OCI-LY1 (cell line): ENCODE measurements around the gene GALNT5.

Source experiments
- H2AFZ ChIP-seq: fragments of 200-600 bp; sonication (generic), shearing (Covaris generic); 2 replicates; pipeline ENCODE4 v1.6.0; 2014; ENCODE audit warnings: antibody characterized with exemption, mild to moderate bottlenecking, low read length
- H3F3A ChIP-seq: fragments of 200-600 bp; sonication (generic), shearing (Covaris generic); 2 replicates; pipeline ENCODE4 v1.6.0; 2014; ENCODE audit warnings: mild to moderate bottlenecking, antibody characterized with exemption, low read length, moderate library complexity; ENCODE audit not compliant: insufficient read depth
- H3K27ac ChIP-seq: fragments of 200-600 bp; sonication (generic); 2 replicates; pipeline ENCODE4 v1.5.1; 2014; ENCODE audit warnings: low read length, mixed run types, mild to moderate bottlenecking, low read depth; ENCODE audit not compliant: poor library complexity, severe bottlenecking
- H3K27me3 ChIP-seq: fragments of 200-600 bp; sonication (generic); 2 replicates; pipeline ENCODE4 v1.6.0; 2014; ENCODE audit warnings: antibody characterized with exemption, mild to moderate bottlenecking, low read length, moderate library complexity; ENCODE audit not compliant: insufficient read depth
- H3K36me3 ChIP-seq: fragments of 200-600 bp; sonication (generic); 2 replicates; pipeline ENCODE4 v1.6.1; 2014; ENCODE audit warnings: mild to moderate bottlenecking, antibody characterized with exemption, low read length, moderate library complexity, mixed read lengths; ENCODE audit not compliant: insufficient read depth
- H3K4me1 ChIP-seq: fragments of 200-600 bp; sonication (generic); 2 replicates; pipeline ENCODE4 v1.5.1; 2014; ENCODE audit warnings: mild to moderate bottlenecking, low read length, moderate library complexity; ENCODE audit not compliant: insufficient read depth, severe bottlenecking
- H3K4me2 ChIP-seq: fragments of 200-600 bp; sonication (generic), shearing (Covaris generic); 2 replicates; pipeline ENCODE4 v1.6.1; 2014; ENCODE audit warnings: low read length
- H3K4me3 ChIP-seq: fragments of 200-600 bp; sonication (generic); 2 replicates; pipeline ENCODE4 v1.5.1; 2014; ENCODE audit warnings: low read length, low read depth, mild to moderate bottlenecking, mixed read lengths; ENCODE audit not compliant: poor library complexity, severe bottlenecking
- H3K79me2 ChIP-seq: fragments of 200-600 bp; shearing (Covaris generic); 2 replicates; pipeline ENCODE4 v1.6.1; 2016; ENCODE audit warnings: mixed run types, low read length, mixed read lengths; ENCODE audit not compliant: insufficient read depth
- H3K9ac ChIP-seq: fragments of 200-600 bp; sonication (generic), shearing (Covaris generic); 2 replicates; pipeline ENCODE4 v1.6.1; 2014; ENCODE audit warnings: mild to moderate bottlenecking, low read length, mixed read lengths
- H3K9me2 ChIP-seq: fragments of 200-600 bp; sonication (generic), shearing (Covaris generic); 2 replicates; pipeline ENCODE4 v1.6.1; 2014; ENCODE audit warnings: low read depth, mild to moderate bottlenecking, low read length, mixed read lengths
- H3K9me3 ChIP-seq: fragments of 200-600 bp; shearing (Covaris generic); 2 replicates; pipeline ENCODE4 v1.6.1; 2014; ENCODE audit warnings: low read length, mixed read lengths
- H4K20me1 ChIP-seq: fragments of 200-600 bp; sonication (generic), shearing (Covaris generic); 2 replicates; pipeline ENCODE4 v1.6.0; 2016; ENCODE audit warnings: mild to moderate bottlenecking, low read length; ENCODE audit not compliant: insufficient read depth
- CTCF ChIP-seq: fragments of 200-600 bp; sonication (generic), shearing (Covaris generic); IDR thresholded peaks from 2 replicates; pipeline ENCODE4 v1.5.1; 2017; ENCODE audit warnings: mild to moderate bottlenecking, antibody characterized with exemption, low read length, moderate library complexity, mixed read lengths
- EZH2 ChIP-seq: fragments of 200-600 bp; sonication (generic), shearing (Covaris generic); IDR thresholded peaks from 2 replicates; pipeline ENCODE4 v1.8.0; 2017; ENCODE audit warnings: borderline replicate concordance, mixed run types, mild to moderate bottlenecking, antibody characterized with exemption, low read length, moderate library complexity, mixed read lengths

Gene GALNT5

GRCh38 chr2:157257312-157258252 lies at the start of gene GALNT5:
TSS of gene GALNT5 (plus strand) at chr2:157257705. CDS start at chr2:157258083, 378 bp downstream.
- Histone ChIP-seq H2AFZ (no peak within 1 kb of the TSS), H3K9me2 (no peaks in the 10 kb centered on the region), H3K9me3 (no peaks in the 10 kb centered on the region), H3F3A (no peaks in the 10 kb centered on the region), H3K4me2 (no peak within 1 kb of the TSS), H3K4me3 (no peak within 1 kb of the TSS), H3K79me2 (no peaks in the 10 kb centered on the region), H3K27me3 (no peaks in the 10 kb centered on the region; the same call in 1 of the 2 replicates), H3K9ac (no peak within 1 kb of the TSS), H3K27ac (no peak within 1 kb of the TSS), H3K4me1 (no peaks in the 10 kb centered on the region), H3K36me3 (no peaks in the 10 kb centered on the region), H4K20me1 (no peaks in the 10 kb centered on the region)
- TF ChIP-seq EZH2, result no peak
- TF ChIP-seq CTCF, result no peak

GRCh38 chr2:157216286-157216965 lies 41.1 kb upstream of the GALNT5 start:
- no peak for TF ChIP-seq CTCF
- no peak for TF ChIP-seq EZH2
- H3K79me2 ChIP-seq, result no peaks in the 10 kb centered on the region
- no peaks in the 10 kb centered on the region for H3K9me3 ChIP-seq
- H3K36me3 ChIP-seq, result no peaks in the 10 kb centered on the region
- H3K9ac ChIP-seq, result no peak overlapping the region
- no peaks in the 10 kb centered on the region for H3F3A ChIP-seq
- no peaks in the 10 kb centered on the region for H4K20me1 ChIP-seq
- no peak overlapping the region for H3K4me3 ChIP-seq
- H3K9me2 ChIP-seq, result no peaks in the 10 kb centered on the region
- no peaks in the 10 kb centered on the region for H3K27me3 ChIP-seq
- no peak overlapping the region for H3K4me2 ChIP-seq
- H2AFZ ChIP-seq, result no peak overlapping the region
- no peak overlapping the region for H3K27ac ChIP-seq
- H3K4me1 ChIP-seq, result no peaks in the 10 kb centered on the region

GRCh38 chr2:157217409-157217808 lies 40.1 kb upstream of the GALNT5 start:
- Histone ChIP-seq H3K4me2 (no peak overlapping the region), H3K27ac (no peak overlapping the region), H3K36me3 (no peaks in the 10 kb centered on the region), H3F3A (no peaks in the 10 kb centered on the region), H3K4me1 (no peaks in the 10 kb centered on the region), H3K27me3 (no peaks in the 10 kb centered on the region), H3K9ac (no peak overlapping the region), H3K4me3 (no peak overlapping the region), H3K9me2 (no peaks in the 10 kb centered on the region), H2AFZ (no peak overlapping the region), H3K79me2 (no peaks in the 10 kb centered on the region), H3K9me3 (no peaks in the 10 kb centered on the region), H4K20me1 (no peaks in the 10 kb centered on the region)
- no peak for TF ChIP-seq CTCF
- TF ChIP-seq EZH2, result no peak
